ENCODE measurements around the gene RAB35.

DNA sequence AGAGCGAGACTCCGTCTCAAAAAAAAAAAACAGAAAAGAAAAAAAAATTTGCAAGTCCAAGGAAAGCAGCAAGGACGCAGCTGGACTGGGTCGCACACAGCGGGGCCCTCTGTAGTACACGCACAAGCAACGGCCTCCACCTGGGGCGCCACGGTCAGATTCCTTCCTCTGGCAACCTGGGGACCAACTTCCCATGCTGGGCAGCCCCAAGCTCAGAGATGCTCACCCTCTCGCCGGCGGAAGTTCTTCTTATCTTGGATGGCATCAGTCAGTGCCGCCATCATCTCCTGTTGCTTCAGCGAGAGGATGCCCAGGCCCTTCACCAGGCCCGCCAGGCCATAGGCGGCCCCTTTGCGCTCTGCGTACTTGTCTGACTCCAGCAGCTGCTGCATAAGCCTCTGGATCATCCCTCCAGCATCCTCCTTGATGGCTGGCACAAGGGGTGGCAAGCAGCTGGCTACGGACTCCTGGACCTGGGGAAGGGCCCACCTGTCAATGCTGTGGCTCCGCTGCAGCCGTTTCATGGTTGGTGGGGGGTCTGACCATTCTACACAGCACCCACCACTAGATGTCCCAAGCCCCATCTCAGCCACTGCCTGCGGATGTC is 34.5 kb upstream of the RAB35 start:
- TF ChIP-seq, protein P1, sequence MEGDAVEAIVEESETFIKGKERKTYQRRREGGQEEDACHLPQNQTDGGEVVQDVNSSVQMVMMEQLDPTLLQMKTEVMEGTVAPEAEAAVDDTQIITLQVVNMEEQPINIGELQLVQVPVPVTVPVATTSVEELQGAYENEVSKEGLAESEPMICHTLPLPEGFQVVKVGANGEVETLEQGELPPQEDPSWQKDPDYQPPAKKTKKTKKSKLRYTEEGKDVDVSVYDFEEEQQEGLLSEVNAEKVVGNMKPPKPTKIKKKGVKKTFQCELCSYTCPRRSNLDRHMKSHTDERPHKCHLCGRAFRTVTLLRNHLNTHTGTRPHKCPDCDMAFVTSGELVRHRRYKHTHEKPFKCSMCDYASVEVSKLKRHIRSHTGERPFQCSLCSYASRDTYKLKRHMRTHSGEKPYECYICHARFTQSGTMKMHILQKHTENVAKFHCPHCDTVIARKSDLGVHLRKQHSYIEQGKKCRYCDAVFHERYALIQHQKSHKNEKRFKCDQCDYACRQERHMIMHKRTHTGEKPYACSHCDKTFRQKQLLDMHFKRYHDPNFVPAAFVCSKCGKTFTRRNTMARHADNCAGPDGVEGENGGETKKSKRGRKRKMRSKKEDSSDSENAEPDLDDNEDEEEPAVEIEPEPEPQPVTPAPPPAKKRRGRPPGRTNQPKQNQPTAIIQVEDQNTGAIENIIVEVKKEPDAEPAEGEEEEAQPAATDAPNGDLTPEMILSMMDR (conservative IDR thresholded peaks at IDR 0.05; ENCODE audit: low read depth, low read length), result no peak
- no peak for TF ChIP-seq EZH2phosphoT487 (IDR thresholded peaks at IDR 0.05; ENCODE audit: borderline replicate concordance, low read length)
- TF ChIP-seq EZH2 (IDR thresholded peaks at IDR 0.05; ENCODE audit: low read length, unreplicated experiment), result no peak
